K562 (cell line): ENCODE measurements around the gene STT3A. TPM values are rescaled to one million over a fixed set of nuclear protein-coding genes. Genes with fewer than 3 reads are reported as not detected.

Source experiments
- ETS2 ChIP-seq: IDR thresholded peaks from 2 replicates; pipeline ENCODE4 v1.6.1; 2016; ENCODE audit warnings: borderline replicate concordance, missing genetic modification characterization, mild to moderate bottlenecking, moderate library complexity, missing compliant biosample characterization; ENCODE audit not compliant: poor library complexity, severe bottlenecking
- JUND ChIP-seq, 2 experiments: IDR thresholded peaks; 2 replicates in 1 of 2; 3 replicates in 1 of 2; pipeline ENCODE4 v1.6.1; 2011; ENCODE audit warnings: borderline replicate concordance in 2 of 2, low read depth in 2 of 2, low read length in 2 of 2, improper control_type of control experiment in 1 of 2, missing biosample characterization in 1 of 2, missing genetic modification characterization in 1 of 2, missing genetic modification reagents in 1 of 2
- MTF1 ChIP-seq: fragments of 250-450 bp; sonication (Bioruptor Pico); IDR thresholded peaks from 2 replicates; pipeline ENCODE4 v1.9.0; 2021; ENCODE audit warnings: moderate library complexity, mild to moderate bottlenecking, inconsistent platforms, borderline replicate concordance
- RBBP5 ChIP-seq: fragments of 200-600 bp; sonication (generic); IDR thresholded peaks from 2 replicates; pipeline ENCODE4 v1.6.1; 2012; ENCODE audit warnings: borderline replicate concordance, mild to moderate bottlenecking, low read length, control low read depth, inconsistent platforms; ENCODE audit not compliant: insufficient read depth, poor library complexity, severe bottlenecking
- RBM17 ChIP-seq: fragments of 200-400 bp; formaldehyde crosslinking; IDR thresholded peaks from 2 replicates; pipeline ENCODE4 v1.6.1; 2017; ENCODE audit warnings: low read depth, mild to moderate bottlenecking, low read length, borderline replicate concordance
- RNF2 ChIP-seq: sonication (generic); IDR thresholded peaks from 2 replicates; pipeline ENCODE4 v1.6.1; 2016
- STAG1 ChIP-seq: sonication (generic); formaldehyde crosslinking; IDR thresholded peaks from 2 replicates; pipeline ENCODE4 v1.5.0; 2020; ENCODE audit warnings: missing genetic modification reagents, borderline replicate concordance
- TAL1 ChIP-seq: fragments of 450-650 bp; IDR thresholded peaks from 2 replicates; pipeline ENCODE4 v1.6.1; 2016; ENCODE audit warnings: mild to moderate bottlenecking
- XRCC4 ChIP-seq: IDR thresholded peaks from one replicate; pipeline ENCODE4 v1.6.1; 2011; ENCODE audit not compliant: insufficient read depth, insufficient read length; ENCODE audit errors: extremely low read depth
- ZFP1 ChIP-seq: fragments of 450-650 bp; formaldehyde crosslinking; IDR thresholded peaks from 2 replicates; pipeline ENCODE4 v1.4.0; 2020; ENCODE audit warnings: mild to moderate bottlenecking, mixed read lengths
- ZNF133 ChIP-seq: fragments of 250-450 bp; sonication (Bioruptor Pico); IDR thresholded peaks from 2 replicates; pipeline ENCODE4 v1.4.0; 2020; ENCODE audit warnings: mild to moderate bottlenecking
- ZNF561 ChIP-seq: fragments of 450-650 bp; formaldehyde crosslinking; conservative IDR thresholded peaks from 2 replicates; pipeline ENCODE4 v1.4.0; 2020; ENCODE audit warnings: mild to moderate bottlenecking, moderate library complexity
- ZSCAN32 ChIP-seq: fragments of 450-650 bp; formaldehyde crosslinking; IDR thresholded peaks from 2 replicates; pipeline ENCODE4 v1.4.0; 2020; ENCODE audit warnings: mild to moderate bottlenecking, moderate library complexity
- polyA plus RNA-seq, 8 experiments: library from polyadenylated mRNA; depleted of rRNA in 4 of 8; stranded (reverse) in 5 of 8; unstranded in 3 of 8; fragments of >200 nt; fragmentation: Nextera tagmentation in 2 of 8; fragmentation: Illumina TruSeq in 1 of 8; extraction: Ambion mirVana in 2 of 8; extraction: Trizol in 1 of 8; gene quantifications; 2 replicates each; pipeline versions ENCODE4 v1.2.1 to v1.2.3, GENCODE V29; 2011 to 2014; ENCODE audit warnings: inconsistent platforms in 1 of 8, missing spikeins in 1 of 8
- total RNA-seq, 7 experiments: library from RNA; depleted of rRNA in 6 of 7; stranded (reverse); fragments of >200 nt in 6 of 7; fragmentation: Illumina TruSeq in 2 of 7; extraction: Trizol in 2 of 7; gene quantifications; 2 replicates each; pipeline versions ENCODE4 v1.2.1 to v1.2.3, GENCODE V29; 2011 to 2021; ENCODE audit warnings: low replicate concordance in 1 of 7
- TF ChIP-seq, protein P1 (sequence below), 2 experiments: fragments of 450-650 bp; formaldehyde crosslinking in 1 of 2; IDR thresholded peaks; 2 replicates each; pipeline versions ENCODE4 v1.4.0 to v1.6.1; 2014 to 2020; ENCODE audit warnings: mild to moderate bottlenecking in 2 of 2, borderline replicate concordance in 1 of 2, low read depth in 1 of 2
- TF ChIP-seq, protein P2 (sequence below): IDR thresholded peaks from 3 replicates; pipeline ENCODE4 v1.6.1; 2011; ENCODE audit warnings: borderline replicate concordance, mild to moderate bottlenecking; ENCODE audit not compliant: insufficient read length, insufficient read depth
- TF ChIP-seq, protein P3 (sequence below): fragments of 450-650 bp; formaldehyde crosslinking; IDR thresholded peaks from 2 replicates; pipeline ENCODE4 v1.4.0; 2020; ENCODE audit warnings: mild to moderate bottlenecking, moderate library complexity

The STT3A gene
- total and polyA plus RNA-seq, 9 of the 15 experiments (the other 6 are each of a cell fraction or from before 2014, with no cell fraction given) = 70.7 to 330 (median 192) TPM

DNA sequence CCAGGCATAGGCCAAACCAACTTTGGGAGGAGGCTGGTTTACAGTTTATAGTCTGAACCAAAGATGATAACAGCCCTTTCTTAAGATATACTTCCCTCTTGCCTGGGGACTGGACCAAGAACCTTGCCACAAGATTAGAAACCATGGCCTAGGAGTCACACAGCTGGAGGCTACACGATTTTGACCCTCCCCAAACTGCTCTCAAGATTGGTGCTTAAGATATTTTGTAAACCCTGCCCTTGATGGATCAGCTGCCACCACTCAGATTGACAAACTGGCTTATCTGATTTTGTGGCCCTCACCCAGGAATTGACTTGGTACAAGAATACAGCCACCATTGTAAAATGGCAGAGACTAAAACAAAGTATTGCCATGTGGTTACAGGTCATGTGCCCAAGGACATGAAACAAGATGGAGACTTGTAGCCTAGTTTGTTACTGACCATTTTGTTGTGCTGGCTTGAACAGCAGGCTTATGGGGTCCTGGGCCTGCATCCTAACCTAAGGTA lies 40.8 kb upstream of the STT3A start (continued):
- TF ChIP-seq ZNF133 (CRISPR knock-in tag) (no peak), XRCC4 (no peak), ZSCAN32 (no peak), ETS2 (no peak), STAG1 (no peak), TAL1 (peak; percentile 69), JUND (IDR thresholded peaks at IDR 0.05; ENCODE audit: borderline replicate concordance, low read depth, low read length) (peak; percentile 29; the same call in 1 of the 2 replicates), JUND (tag; IDR thresholded peaks at IDR 0.05; ENCODE audit: borderline replicate concordance, low read depth, low read length) (peak; percentile 42; the same call in 1 of the 3 replicates), RBM17 (no peak), ZFP1 (CRISPR knock-in tag) (no peak), RNF2 (no peak), MTF1 (no peak), ZNF561 (CRISPR knock-in tag) (no peak), RBBP5 (no peak)
- TF ChIP-seq, protein P1, sequence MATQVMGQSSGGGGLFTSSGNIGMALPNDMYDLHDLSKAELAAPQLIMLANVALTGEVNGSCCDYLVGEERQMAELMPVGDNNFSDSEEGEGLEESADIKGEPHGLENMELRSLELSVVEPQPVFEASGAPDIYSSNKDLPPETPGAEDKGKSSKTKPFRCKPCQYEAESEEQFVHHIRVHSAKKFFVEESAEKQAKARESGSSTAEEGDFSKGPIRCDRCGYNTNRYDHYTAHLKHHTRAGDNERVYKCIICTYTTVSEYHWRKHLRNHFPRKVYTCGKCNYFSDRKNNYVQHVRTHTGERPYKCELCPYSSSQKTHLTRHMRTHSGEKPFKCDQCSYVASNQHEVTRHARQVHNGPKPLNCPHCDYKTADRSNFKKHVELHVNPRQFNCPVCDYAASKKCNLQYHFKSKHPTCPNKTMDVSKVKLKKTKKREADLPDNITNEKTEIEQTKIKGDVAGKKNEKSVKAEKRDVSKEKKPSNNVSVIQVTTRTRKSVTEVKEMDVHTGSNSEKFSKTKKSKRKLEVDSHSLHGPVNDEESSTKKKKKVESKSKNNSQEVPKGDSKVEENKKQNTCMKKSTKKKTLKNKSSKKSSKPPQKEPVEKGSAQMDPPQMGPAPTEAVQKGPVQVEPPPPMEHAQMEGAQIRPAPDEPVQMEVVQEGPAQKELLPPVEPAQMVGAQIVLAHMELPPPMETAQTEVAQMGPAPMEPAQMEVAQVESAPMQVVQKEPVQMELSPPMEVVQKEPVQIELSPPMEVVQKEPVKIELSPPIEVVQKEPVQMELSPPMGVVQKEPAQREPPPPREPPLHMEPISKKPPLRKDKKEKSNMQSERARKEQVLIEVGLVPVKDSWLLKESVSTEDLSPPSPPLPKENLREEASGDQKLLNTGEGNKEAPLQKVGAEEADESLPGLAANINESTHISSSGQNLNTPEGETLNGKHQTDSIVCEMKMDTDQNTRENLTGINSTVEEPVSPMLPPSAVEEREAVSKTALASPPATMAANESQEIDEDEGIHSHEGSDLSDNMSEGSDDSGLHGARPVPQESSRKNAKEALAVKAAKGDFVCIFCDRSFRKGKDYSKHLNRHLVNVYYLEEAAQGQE (IDR thresholded peaks at IDR 0.05; ENCODE audit: borderline replicate concordance) = no peak
- TF ChIP-seq, protein P1 (CRISPR knock-in tag; IDR thresholded peaks at IDR 0.05; ENCODE audit: low read depth) = no peak
- TF ChIP-seq, protein P2, sequence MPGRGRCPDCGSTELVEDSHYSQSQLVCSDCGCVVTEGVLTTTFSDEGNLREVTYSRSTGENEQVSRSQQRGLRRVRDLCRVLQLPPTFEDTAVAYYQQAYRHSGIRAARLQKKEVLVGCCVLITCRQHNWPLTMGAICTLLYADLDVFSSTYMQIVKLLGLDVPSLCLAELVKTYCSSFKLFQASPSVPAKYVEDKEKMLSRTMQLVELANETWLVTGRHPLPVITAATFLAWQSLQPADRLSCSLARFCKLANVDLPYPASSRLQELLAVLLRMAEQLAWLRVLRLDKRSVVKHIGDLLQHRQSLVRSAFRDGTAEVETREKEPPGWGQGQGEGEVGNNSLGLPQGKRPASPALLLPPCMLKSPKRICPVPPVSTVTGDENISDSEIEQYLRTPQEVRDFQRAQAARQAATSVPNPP = no peak
- TF ChIP-seq, protein P3, sequence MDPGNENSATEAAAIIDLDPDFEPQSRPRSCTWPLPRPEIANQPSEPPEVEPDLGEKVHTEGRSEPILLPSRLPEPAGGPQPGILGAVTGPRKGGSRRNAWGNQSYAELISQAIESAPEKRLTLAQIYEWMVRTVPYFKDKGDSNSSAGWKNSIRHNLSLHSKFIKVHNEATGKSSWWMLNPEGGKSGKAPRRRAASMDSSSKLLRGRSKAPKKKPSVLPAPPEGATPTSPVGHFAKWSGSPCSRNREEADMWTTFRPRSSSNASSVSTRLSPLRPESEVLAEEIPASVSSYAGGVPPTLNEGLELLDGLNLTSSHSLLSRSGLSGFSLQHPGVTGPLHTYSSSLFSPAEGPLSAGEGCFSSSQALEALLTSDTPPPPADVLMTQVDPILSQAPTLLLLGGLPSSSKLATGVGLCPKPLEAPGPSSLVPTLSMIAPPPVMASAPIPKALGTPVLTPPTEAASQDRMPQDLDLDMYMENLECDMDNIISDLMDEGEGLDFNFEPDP (CRISPR knock-in tag) = no peak
